K562 (cell line): ENCODE data around the gene PARD3B. TPM values are rescaled to one million over a fixed set of nuclear protein-coding genes. Genes with fewer than 3 reads are reported as not detected.

Source experiments
- ATAC-seq: fragments of 200-7000 bp; cut with Tn5 transposase; 3 replicates; pipeline ENCODE4 v1.9.1; 2020; ENCODE audit warnings: moderate library complexity
- BruUV-seq: library from RNA; stranded (reverse); fragments of 400-500 nt; replicated peaks from 2 replicates; lab custom pipeline; 2021; lab: Mats Ljungman, UMichigan
- CTCF ChIA-PET: fragments of 300-600 bp; formaldehyde crosslinking; extraction: SDS; loops from one replicate; lab custom pipeline; 2021; ENCODE audit warnings: low intra/inter-chr PET ratio; lab: Yijun Ruan, JAX
- POLR2A ChIA-PET: fragments of 300-600, 350-650 bp; sonication (Branson Sonifier 250); formaldehyde crosslinking; extraction: SDS; loops from one replicate; lab custom pipeline; 2021; ENCODE audit warnings: antibody characterized with exemption, inconsistent platforms; lab: Yijun Ruan, JAX
- DNase-seq, 4 experiments: peaks; one replicate each; pipeline versions ENCODE4 v3.0.0 to v3.0.0-alpha.2; 2011 to 2018; ENCODE audit warnings: low spot score in 3 of 4, mixed read lengths in 3 of 4; ENCODE audit errors: extremely low read depth in 1 of 4
- FAIRE-seq: peaks from 2 replicates; lab custom pipeline; 2011; peaks lifted over from hg19 to GRCh38; lab: Jason Lieb, UNC
- H2AFZ ChIP-seq: 2 replicates; pipeline ENCODE4 v1.6.0; 2011; ENCODE audit warnings: low read depth, low read length, control low read depth, inconsistent platforms
- H3K27ac ChIP-seq: fragments of 200-600 bp; 3 replicates; pipeline ENCODE4 v1.8.0; 2011; ENCODE audit warnings: low read depth, mild to moderate bottlenecking, control low read depth, inconsistent platforms, low read length, moderate library complexity, mixed read lengths; ENCODE audit errors: extremely low read depth
- H3K27me3 ChIP-seq, 2 experiments: fragments of 300-600 bp in 1 of 2; 2 replicates in 1 of 2; 3 replicates in 1 of 2; pipeline versions ENCODE4 v1.6.0 to v1.8.0; 2011; ENCODE audit warnings: inconsistent platforms in 2 of 2, low read length in 2 of 2, mild to moderate bottlenecking in 1 of 2, mixed read lengths in 1 of 2, moderate library complexity in 1 of 2; ENCODE audit not compliant: control insufficient read depth in 2 of 2, insufficient read depth in 2 of 2
- H3K36me3 ChIP-seq: fragments of 300-600 bp; 3 replicates; pipeline ENCODE4 v1.8.0; 2011; ENCODE audit warnings: mild to moderate bottlenecking, low read length, inconsistent platforms; ENCODE audit not compliant: control insufficient read depth, insufficient read depth
- H3K4me1 ChIP-seq, 2 experiments: fragments of 200-600 bp in 1 of 2; replicated peaks in 1 of 2; 2 replicates in 1 of 2; 3 replicates in 1 of 2; pipeline versions ENCODE4 v1.5.1 to v1.8.0; 2011; ENCODE audit warnings: inconsistent platforms in 2 of 2, low read length in 2 of 2, mild to moderate bottlenecking in 1 of 2, mixed read lengths in 1 of 2, moderate library complexity in 1 of 2; ENCODE audit not compliant: control insufficient read depth in 2 of 2, insufficient read depth in 2 of 2
- H3K4me2 ChIP-seq: 2 replicates; pipeline ENCODE4 v1.6.1; 2011; ENCODE audit warnings: low read length, control low read depth, inconsistent platforms, mixed read lengths; ENCODE audit not compliant: insufficient read depth
- H3K4me3 ChIP-seq: fragments of 200-600 bp; sonication (generic), shearing (Covaris generic); 2 replicates; pipeline ENCODE4 v1.5.1; 2016; ENCODE audit warnings: control low read depth, inconsistent platforms
- H3K79me2 ChIP-seq: fragments of 200-600 bp; 3 replicates; pipeline ENCODE4 v1.8.0; 2011; ENCODE audit warnings: low read length, inconsistent platforms; ENCODE audit not compliant: control insufficient read depth, insufficient read depth
- H3K9ac ChIP-seq, 2 experiments: 2 replicates each; pipeline versions ENCODE4 v1.6.0 to v1.6.1; 2011; ENCODE audit warnings: low read depth in 2 of 2, low read length in 2 of 2, control low read depth in 1 of 2, inconsistent platforms in 1 of 2, mild to moderate bottlenecking in 1 of 2, mixed read lengths in 1 of 2; ENCODE audit not compliant: insufficient read depth in 1 of 2
- H3K9me1 ChIP-seq: one replicate; pipeline ENCODE4 v1.6.0; 2011; ENCODE audit warnings: inconsistent platforms, mild to moderate bottlenecking, low read length, moderate library complexity; ENCODE audit not compliant: control insufficient read depth, insufficient read depth
- H3K9me3 ChIP-seq: replicated peaks from 2 replicates; pipeline ENCODE4 v1.5.1; 2011; ENCODE audit warnings: low read depth, low read length, inconsistent platforms; ENCODE audit not compliant: control insufficient read depth, insufficient read depth
- H4K20me1 ChIP-seq: replicated peaks from 2 replicates; pipeline ENCODE4 v1.6.1; 2011; ENCODE audit warnings: low read length, inconsistent platforms, mixed read lengths; ENCODE audit not compliant: control insufficient read depth, insufficient read depth
- CBX8 ChIP-seq: fragments of 200-600 bp; sonication (generic); IDR thresholded peaks from 2 replicates; pipeline ENCODE4 v1.6.1; 2012; ENCODE audit warnings: borderline replicate concordance, mixed run types, low read depth, mild to moderate bottlenecking, moderate library complexity, mixed read lengths, low read length, control low read depth, inconsistent platforms; ENCODE audit not compliant: poor library complexity, severe bottlenecking; ENCODE audit errors: extremely low read depth
- DIDO1 ChIP-seq: fragments of 450-650 bp; IDR thresholded peaks from 2 replicates; pipeline ENCODE4 v1.6.1; 2016; ENCODE audit warnings: low read depth, missing biosample characterization, missing genetic modification characterization
- FOXA3 ChIP-seq, 2 experiments: fragments of 450-650 bp in 1 of 2; sonication (generic) in 1 of 2; formaldehyde crosslinking; IDR thresholded peaks in 1 of 2; conservative IDR thresholded peaks in 1 of 2; 2 replicates each; pipeline versions ENCODE4 v1.4.0 to v1.8.0; 2020 to 2022; ENCODE audit warnings: mild to moderate bottlenecking in 2 of 2, missing genetic modification reagents in 1 of 2
- HLTF ChIP-seq: fragments of 450-650 bp; IDR thresholded peaks from 2 replicates; pipeline ENCODE4 v1.6.1; 2016
- HMGN3 ChIP-seq: IDR thresholded peaks from 2 replicates; pipeline ENCODE4 v1.6.1; 2011; ENCODE audit warnings: borderline replicate concordance, low read depth, mild to moderate bottlenecking, mixed read lengths, low read length; ENCODE audit not compliant: insufficient read length; ENCODE audit errors: extremely low read depth
- KAT7 ChIP-seq: sonication (generic); formaldehyde crosslinking; IDR thresholded peaks from 2 replicates; pipeline ENCODE4 v1.8.0; 2022; ENCODE audit warnings: missing genetic modification reagents, mild to moderate bottlenecking, borderline replicate concordance
- RAD21 ChIP-seq, 2 experiments: fragments of 250-450 bp in 1 of 2; fragments of 450-650 bp in 1 of 2; sonication (Bioruptor Pico) in 1 of 2; formaldehyde crosslinking in 1 of 2; IDR thresholded peaks in 1 of 2; conservative IDR thresholded peaks in 1 of 2; 2 replicates each; pipeline versions ENCODE4 v1.4.0 to v1.8.0; 2020 to 2022; ENCODE audit warnings: mild to moderate bottlenecking in 2 of 2, moderate library complexity in 1 of 2
- TFAP4 ChIP-seq: sonication (generic); formaldehyde crosslinking; IDR thresholded peaks from 2 replicates; pipeline ENCODE4 v1.8.0; 2022; ENCODE audit warnings: missing genetic modification reagents, mild to moderate bottlenecking, moderate library complexity, borderline replicate concordance
- ZNF408 ChIP-seq: fragments of 250-450 bp; sonication (Bioruptor Pico); IDR thresholded peaks from 2 replicates; pipeline ENCODE4 v1.4.0; 2020; ENCODE audit warnings: low read depth, mild to moderate bottlenecking, moderate library complexity
- in situ Hi-C: fragments of 300-500 bp; cut with MboI; formaldehyde crosslinking; loops from 4 replicates; pipeline ENCODE4 v1.15.0; 2018; ENCODE audit warnings: inconsistent platforms, mixed read lengths
- intact Hi-C: fragments of 100-400 bp; cut with micrococcal nuclease; formaldehyde crosslinking; loops from 2 replicates; pipeline ENCODE4 v1.14.2; 2022
- polyA plus RNA-seq, 8 experiments: library from polyadenylated mRNA; depleted of rRNA in 4 of 8; stranded (reverse) in 5 of 8; unstranded in 3 of 8; fragments of >200 nt; fragmentation: Nextera tagmentation in 2 of 8; fragmentation: Illumina TruSeq in 1 of 8; extraction: Ambion mirVana in 2 of 8; extraction: Trizol in 1 of 8; gene quantifications; 2 replicates each; pipeline versions ENCODE4 v1.2.1 to v1.2.3, GENCODE V29; 2011 to 2014; ENCODE audit warnings: inconsistent platforms in 1 of 8, missing spikeins in 1 of 8
- total RNA-seq, 7 experiments: library from RNA; depleted of rRNA in 6 of 7; stranded (reverse); fragments of >200 nt in 6 of 7; fragmentation: Illumina TruSeq in 2 of 7; extraction: Trizol in 2 of 7; gene quantifications; 2 replicates each; pipeline versions ENCODE4 v1.2.1 to v1.2.3, GENCODE V29; 2011 to 2021; ENCODE audit warnings: low replicate concordance in 1 of 7

The PARD3B gene
- total and polyA plus RNA-seq, 9 of the 15 experiments (the other 6 are each of a cell fraction or from before 2014, with no cell fraction given), result 0.15 to 3.0 (median 1.1) TPM

GRCh38 chr2:205051417-205051816 is 506.1 kb downstream of the PARD3B start:
- H3K4me2 ChIP-seq, result no peak overlapping the region
- CTCF ChIA-PET, result interaction anchor here (0.6 kb wide), 1 partner anchor 1028 kb away, joined by 3 read pairs; no protein-coding TSS in a partner anchor
- POLR2A ChIA-PET, result no interaction called here
- H3K4me1 ChIP-seq, result no peaks in the 10 kb centered on the region
- no peaks in the 10 kb centered on the region for H3K36me3 ChIP-seq
- DNase-seq, result no peak
- H4K20me1 ChIP-seq, result no peaks in the 10 kb centered on the region
- no peak for TF ChIP-seq CBX8
- no peak for TF ChIP-seq HLTF
- no peak for TF ChIP-seq TFAP4 (CRISPR knock-in tag)
- TF ChIP-seq DIDO1, result no peak
- no peak for TF ChIP-seq HMGN3
- 0 out of 4 replicates have a peak, but pooled peaks of 1 of the 2 experiments have one; percentile 8 for TF ChIP-seq RAD21 (CRISPR knock-in tag; conservative IDR thresholded peaks at IDR 0.05 in 1 of 2, IDR thresholded peaks at IDR 0.05 in 1 of 2)
- TF ChIP-seq FOXA3 (CRISPR knock-in tag; conservative IDR thresholded peaks at IDR 0.05 in 1 of 2, IDR thresholded peaks at IDR 0.05 in 1 of 2), result no peak
- TF ChIP-seq ZNF408 (CRISPR knock-in tag), result no peak
- no peak for TF ChIP-seq KAT7 (CRISPR knock-in tag)
- no peak overlapping the region for H3K9ac ChIP-seq
- H3K4me3 ChIP-seq, result no peak overlapping the region
- in situ Hi-C loops (no loop called here), intact Hi-C loops (no loop called here)
- no peak overlapping the region for H2AFZ ChIP-seq
- H3K27me3 ChIP-seq, result no peaks in the 10 kb centered on the region
- H3K9me3 ChIP-seq, result no peaks in the 10 kb centered on the region
- no TSS peak for BruUV-seq
- no peak for ATAC-seq
- FAIRE-seq, result no peak
- no peaks in the 10 kb centered on the region for H3K9me1 ChIP-seq
- no peaks in the 10 kb centered on the region for H3K79me2 ChIP-seq
- no peak overlapping the region for H3K27ac ChIP-seq
